Measurements from ENCODE around the gene MRPS2.

DNA sequence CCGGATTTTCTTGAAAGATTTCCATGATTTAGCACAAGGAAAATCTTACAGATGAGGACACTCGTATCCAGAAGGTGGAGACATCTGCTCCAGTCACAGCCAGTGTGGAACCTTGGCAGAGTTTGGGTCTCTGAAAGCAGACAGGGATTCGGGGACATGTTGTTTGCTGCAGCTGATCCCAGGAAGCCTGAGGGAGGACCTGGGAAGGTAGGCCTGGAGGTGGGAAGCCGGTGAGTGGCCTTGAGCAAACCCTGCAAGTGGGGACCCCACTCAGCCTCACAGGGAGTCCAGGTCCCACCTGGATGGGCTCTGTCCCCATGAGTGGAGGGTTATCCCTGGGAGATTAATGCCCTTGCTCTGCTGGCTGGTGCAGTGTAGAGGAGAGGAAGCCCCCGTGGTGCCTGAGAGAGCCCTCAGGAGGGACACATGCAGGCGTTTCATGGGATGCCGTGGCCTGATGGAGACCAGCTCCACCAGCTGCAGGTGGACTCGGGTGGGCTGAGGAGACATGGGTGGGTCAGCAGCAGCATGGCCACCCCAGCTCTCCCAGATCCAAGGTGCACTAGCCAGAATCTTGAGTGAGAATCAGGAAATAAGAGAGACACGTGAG, 7.8 kb downstream of the MRPS2 start:
- TF ChIP-seq, protein P1, sequence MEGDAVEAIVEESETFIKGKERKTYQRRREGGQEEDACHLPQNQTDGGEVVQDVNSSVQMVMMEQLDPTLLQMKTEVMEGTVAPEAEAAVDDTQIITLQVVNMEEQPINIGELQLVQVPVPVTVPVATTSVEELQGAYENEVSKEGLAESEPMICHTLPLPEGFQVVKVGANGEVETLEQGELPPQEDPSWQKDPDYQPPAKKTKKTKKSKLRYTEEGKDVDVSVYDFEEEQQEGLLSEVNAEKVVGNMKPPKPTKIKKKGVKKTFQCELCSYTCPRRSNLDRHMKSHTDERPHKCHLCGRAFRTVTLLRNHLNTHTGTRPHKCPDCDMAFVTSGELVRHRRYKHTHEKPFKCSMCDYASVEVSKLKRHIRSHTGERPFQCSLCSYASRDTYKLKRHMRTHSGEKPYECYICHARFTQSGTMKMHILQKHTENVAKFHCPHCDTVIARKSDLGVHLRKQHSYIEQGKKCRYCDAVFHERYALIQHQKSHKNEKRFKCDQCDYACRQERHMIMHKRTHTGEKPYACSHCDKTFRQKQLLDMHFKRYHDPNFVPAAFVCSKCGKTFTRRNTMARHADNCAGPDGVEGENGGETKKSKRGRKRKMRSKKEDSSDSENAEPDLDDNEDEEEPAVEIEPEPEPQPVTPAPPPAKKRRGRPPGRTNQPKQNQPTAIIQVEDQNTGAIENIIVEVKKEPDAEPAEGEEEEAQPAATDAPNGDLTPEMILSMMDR (IDR thresholded peaks at IDR 0.05), result no peak
- TF ChIP-seq POLR2AphosphoS5 (IDR thresholded peaks at IDR 0.05), result no peak
- no peak for TF ChIP-seq POLR2A (IDR thresholded peaks at IDR 0.05)
